Fibroblast of mammary gland (primary cell): ENCODE data around the gene OR10A6.

Source experiments
- DNase-seq: peaks from one replicate; pipeline ENCODE4 v3.0.0-alpha.2; 2010; ENCODE audit warnings: low read depth
- H3K4me3 ChIP-seq: 2 replicates; pipeline ENCODE4 v1.5.1; 2011; ENCODE audit warnings: low read depth, mild to moderate bottlenecking, low read length, moderate library complexity; ENCODE audit not compliant: control insufficient read depth
- CTCF ChIP-seq: conservative IDR thresholded peaks from 2 replicates; pipeline ENCODE4 v1.5.1; 2011; ENCODE audit warnings: low read depth, low read length, inconsistent platforms; ENCODE audit not compliant: control insufficient read depth, insufficient read depth

The OR10A6 gene

GRCh38 chr11:7890417-7891172, 40.5 kb downstream of the OR10A6 start:
- H3K4me3 ChIP-seq: no peak overlapping the region
- no peak for TF ChIP-seq CTCF
- DNase-seq: peak; percentile 15

- no peak overlapping the region for H3K4me3 ChIP-seq
- TF ChIP-seq CTCF: no peak
- DNase-seq: no peak
These were observed 41.1 kb downstream of the OR10A6 start for GRCh38 chr11:7889985-7890384.

- peak; percentile 43 for DNase-seq
- no peak for TF ChIP-seq CTCF
- H3K4me3 ChIP-seq: no peak overlapping the region
These were observed 48.2 kb downstream of the OR10A6 start for GRCh38 chr11:7882860-7883259.
